SK-N-MC (cell line): Measurements from ENCODE around the gene FAM107B.

ENCODE experiments used
- EZH2 ChIP-seq: fragments of 200-600 bp; sonication (generic); IDR thresholded peaks from one replicate; pipeline ENCODE4 v1.6.1; 2017; ENCODE audit warnings: antibody characterized with exemption
- FOXP2 ChIP-seq: optimal IDR thresholded peaks from 2 replicates; pipeline ENCODE3; 2011; ENCODE audit warnings: mild to moderate bottlenecking, moderate library complexity; ENCODE audit not compliant: insufficient read depth; ENCODE audit errors: extremely low read length, control extremely low read depth
- POLR2AphosphoS5 ChIP-seq: IDR thresholded peaks from 2 replicates; pipeline ENCODE4 v1.6.1; 2012; ENCODE audit warnings: mild to moderate bottlenecking, low read depth, low read length, borderline replicate concordance

DNA sequence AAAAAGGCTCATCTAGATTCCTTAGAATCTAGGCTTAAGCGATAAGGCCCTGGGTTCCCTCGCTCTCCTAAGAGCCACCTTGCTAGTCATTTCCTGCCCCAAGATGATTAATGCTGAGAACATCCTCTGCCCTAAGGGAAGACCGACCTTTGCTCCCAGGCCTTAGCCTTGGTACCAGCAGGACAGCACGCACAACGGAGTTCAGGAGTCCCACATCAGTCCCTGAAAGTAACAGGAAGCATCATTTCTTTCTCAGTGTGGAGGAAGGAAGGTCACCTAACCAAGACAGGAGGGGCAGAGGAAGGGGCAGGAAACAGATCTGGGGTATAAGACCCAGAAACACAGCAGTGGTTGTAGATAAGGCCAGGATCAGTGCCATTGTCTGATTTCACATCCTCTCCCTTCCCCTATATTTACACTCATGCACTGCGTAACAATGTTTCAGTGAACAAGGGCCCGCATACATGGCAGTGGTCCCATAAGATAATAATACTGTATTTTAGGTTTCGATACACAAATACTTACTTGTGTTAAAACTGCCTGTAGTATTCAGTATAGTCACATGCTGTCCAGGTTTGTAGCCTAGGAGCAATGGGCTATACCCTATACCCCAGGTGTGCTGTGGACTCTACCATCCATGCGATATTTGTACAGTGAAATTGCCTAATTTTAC lies 8.1 kb upstream of the FAM107B start:
- TF ChIP-seq EZH2 (no peak), POLR2AphosphoS5 (no peak), FOXP2 (no peak)
